Adipocyte (in vitro differentiated cells): ENCODE results near the gene DMD.

Experiments used
- DNase-seq: peaks from one replicate; pipeline ENCODE4 v3.0.0-alpha.2; 2015; ENCODE audit warnings: low read depth
- H3K27me3 ChIP-seq: replicated peaks from 2 replicates; pipeline ENCODE4 v1.7.0; 2013; ENCODE audit warnings: mild to moderate bottlenecking, low read length, moderate library complexity; ENCODE audit not compliant: control insufficient read depth, insufficient read depth
- H3K36me3 ChIP-seq: 2 replicates; pipeline ENCODE4 v1.7.0; 2013; ENCODE audit warnings: low read length, mild to moderate bottlenecking, moderate library complexity; ENCODE audit not compliant: control insufficient read depth, insufficient read depth, severe bottlenecking
- H3K4me1 ChIP-seq: 2 replicates; pipeline ENCODE4 v1.7.0; 2013; ENCODE audit warnings: mild to moderate bottlenecking, low read length, moderate library complexity; ENCODE audit not compliant: control insufficient read depth, insufficient read depth
- H3K4me3 ChIP-seq: 2 replicates; pipeline ENCODE4 v1.7.0; 2013; ENCODE audit warnings: mild to moderate bottlenecking, low read length, moderate library complexity
- H3K9ac ChIP-seq: 2 replicates; pipeline ENCODE4 v1.7.0; 2013; ENCODE audit warnings: mild to moderate bottlenecking, low read length, moderate library complexity
- H3K9me3 ChIP-seq: 2 replicates; pipeline ENCODE4 v1.7.0; 2013; ENCODE audit warnings: mild to moderate bottlenecking, low read length, moderate library complexity; ENCODE audit not compliant: control insufficient read depth

DMD gene

DNA sequence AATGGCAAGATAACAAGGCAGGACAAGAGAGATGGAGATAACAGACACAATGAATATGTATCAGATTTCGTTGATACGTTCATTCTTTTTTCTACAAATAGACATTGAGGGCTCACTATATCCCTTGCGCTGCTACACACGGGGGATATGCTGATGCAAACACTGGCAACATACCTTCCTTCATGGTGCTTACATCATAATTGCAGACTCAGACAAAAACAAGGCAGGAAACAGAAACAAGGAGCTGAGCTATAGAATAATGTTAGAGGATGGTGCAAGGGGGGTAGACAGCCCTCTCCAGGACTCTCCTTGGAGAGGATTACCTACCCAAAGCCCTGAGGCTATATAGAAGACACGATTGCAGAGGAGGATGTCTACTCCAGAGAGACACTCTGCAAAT is 1069.5 kb downstream of the DMD start:
- H3K36me3 ChIP-seq = no peaks in the 10 kb centered on the region
- H3K4me1 ChIP-seq = no peaks in the 10 kb centered on the region
- no peak overlapping the region for H3K9ac ChIP-seq
- H3K27me3 ChIP-seq = no peaks in the 10 kb centered on the region
- no peak for DNase-seq
- no peak overlapping the region for H3K4me3 ChIP-seq
- peaks cover 3% of the 10 kb centered on the region for H3K9me3 ChIP-seq

- Histone ChIP-seq H3K9me3 (peaks cover 3% of the 10 kb centered on the region), H3K4me3 (no peak overlapping the region), H3K27me3 (no peaks in the 10 kb centered on the region), H3K9ac (no peak overlapping the region), H3K36me3 (no peaks in the 10 kb centered on the region), H3K4me1 (no peaks in the 10 kb centered on the region)
- DNase-seq = no peak
These were observed 1071.9 kb downstream of the DMD start for GRCh38 chrX:32139476-32139875.

GRCh38 chrX:32137525-32137924 is 1073.8 kb downstream of the DMD start:
- no peak overlapping the region for H3K9ac ChIP-seq
- no peaks in the 10 kb centered on the region for H3K27me3 ChIP-seq
- no peaks in the 10 kb centered on the region for H3K36me3 ChIP-seq
- H3K9me3 ChIP-seq = peaks cover 3% of the 10 kb centered on the region
- peak; percentile 25 for DNase-seq
- no peaks in the 10 kb centered on the region for H3K4me1 ChIP-seq
- no peak overlapping the region for H3K4me3 ChIP-seq

- H3K4me1 ChIP-seq = no peaks in the 10 kb centered on the region
- H3K4me3 ChIP-seq = no peak overlapping the region
- DNase-seq = no peak
- H3K9me3 ChIP-seq = no peaks in the 10 kb centered on the region
- no peaks in the 10 kb centered on the region for H3K27me3 ChIP-seq
- no peak overlapping the region for H3K9ac ChIP-seq
- no peaks in the 10 kb centered on the region for H3K36me3 ChIP-seq
These were observed 1084.4 kb downstream of the DMD start for GRCh38 chrX:32126997-32127396.

GRCh38 chrX:32118832-32119231 is 1092.5 kb downstream of the DMD start:
- DNase-seq = no peak
- Histone ChIP-seq H3K36me3 (no peaks in the 10 kb centered on the region), H3K9ac (no peak overlapping the region), H3K27me3 (no peaks in the 10 kb centered on the region), H3K4me1 (no peaks in the 10 kb centered on the region), H3K9me3 (peaks cover 4% of the 10 kb centered on the region), H3K4me3 (no peak overlapping the region)

GRCh38 chrX:32116047-32116446 is 1095.3 kb downstream of the DMD start:
- H3K27me3 ChIP-seq = no peaks in the 10 kb centered on the region
- no peak for DNase-seq
- H3K9me3 ChIP-seq = peaks cover 4% of the 10 kb centered on the region
- H3K4me3 ChIP-seq = no peak overlapping the region
- H3K9ac ChIP-seq = no peak overlapping the region
- H3K4me1 ChIP-seq = no peaks in the 10 kb centered on the region
- H3K36me3 ChIP-seq = no peaks in the 10 kb centered on the region

GRCh38 chrX:32087663-32088062 is 1123.7 kb downstream of the DMD start:
- DNase-seq = no peak
- Histone ChIP-seq H3K4me1 (no peaks in the 10 kb centered on the region), H3K9ac (no peak overlapping the region), H3K9me3 (no peaks in the 10 kb centered on the region), H3K4me3 (no peak overlapping the region), H3K27me3 (no peaks in the 10 kb centered on the region), H3K36me3 (no peaks in the 10 kb centered on the region)

- Histone ChIP-seq H3K9me3 (no peaks in the 10 kb centered on the region), H3K9ac (no peak overlapping the region), H3K4me3 (no peak overlapping the region), H3K4me1 (no peaks in the 10 kb centered on the region), H3K27me3 (no peaks in the 10 kb centered on the region), H3K36me3 (no peaks in the 10 kb centered on the region)
- DNase-seq = no peak
These were observed 1126.6 kb downstream of the DMD start for GRCh38 chrX:32084757-32085156.

DNA sequence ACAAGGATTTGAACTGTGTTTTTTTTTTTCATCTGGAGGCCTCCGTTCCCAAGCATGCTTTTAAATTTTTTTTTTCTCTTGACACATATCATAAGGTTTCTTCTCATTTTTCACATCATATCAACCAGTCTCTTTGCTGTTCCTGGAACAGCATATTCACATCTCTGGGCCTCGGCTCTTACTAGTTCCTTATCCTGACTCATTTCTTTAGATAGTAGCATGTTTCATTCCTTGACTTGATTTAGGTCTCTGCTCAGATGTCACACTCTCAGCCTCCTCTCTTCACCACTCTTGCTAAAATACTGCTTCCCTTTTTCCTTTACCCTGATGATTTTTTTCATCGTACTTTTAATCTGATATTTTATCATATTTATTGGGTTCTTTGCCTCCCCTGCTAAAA is 1163.1 kb downstream of the DMD start:
- Histone ChIP-seq H3K36me3 (no peaks in the 10 kb centered on the region), H3K4me3 (no peak overlapping the region), H3K9me3 (no peaks in the 10 kb centered on the region)

GRCh38 chrX:32045149-32045548 is 1166.2 kb downstream of the DMD start:
- H3K27me3 ChIP-seq = peaks cover 6% of the 10 kb centered on the region
- H3K9me3 ChIP-seq = no peaks in the 10 kb centered on the region
- H3K4me1 ChIP-seq = no peaks in the 10 kb centered on the region
- H3K4me3 ChIP-seq = no peak overlapping the region
- no peak overlapping the region for H3K9ac ChIP-seq
- no peak for DNase-seq
- H3K36me3 ChIP-seq = no peaks in the 10 kb centered on the region

More for the DNA sequence above, 1163.1 kb downstream of the DMD start:
- Histone ChIP-seq H3K27me3 (no peaks in the 10 kb centered on the region), H3K4me1 (no peaks in the 10 kb centered on the region), H3K9ac (no peak overlapping the region)
- DNase-seq = no peak

DNA sequence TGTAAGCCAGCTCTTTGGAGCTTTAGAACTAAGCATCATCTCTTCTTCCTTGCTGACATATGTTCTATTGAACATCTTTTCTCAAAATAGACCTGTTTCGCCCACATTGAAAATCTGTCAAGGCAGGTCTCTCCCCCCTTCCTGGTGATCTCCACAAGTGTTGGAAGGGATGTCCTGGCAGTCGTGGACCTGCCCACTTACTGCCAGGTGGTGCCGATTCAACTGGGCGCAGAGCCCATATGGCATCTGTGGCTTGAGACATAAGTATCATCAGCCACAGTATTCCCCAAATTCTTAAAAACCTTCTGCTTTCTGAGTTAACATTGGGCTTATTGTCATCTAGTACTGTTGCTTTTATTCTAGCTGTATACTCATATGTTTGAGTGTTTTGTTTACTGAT is 1170.2 kb downstream of the DMD start:
- no peak for DNase-seq
- Histone ChIP-seq H3K36me3 (no peaks in the 10 kb centered on the region), H3K9me3 (no peaks in the 10 kb centered on the region), H3K4me1 (no peaks in the 10 kb centered on the region), H3K27me3 (peaks cover 6% of the 10 kb centered on the region), H3K4me3 (no peak overlapping the region), H3K9ac (no peak overlapping the region)

DNA sequence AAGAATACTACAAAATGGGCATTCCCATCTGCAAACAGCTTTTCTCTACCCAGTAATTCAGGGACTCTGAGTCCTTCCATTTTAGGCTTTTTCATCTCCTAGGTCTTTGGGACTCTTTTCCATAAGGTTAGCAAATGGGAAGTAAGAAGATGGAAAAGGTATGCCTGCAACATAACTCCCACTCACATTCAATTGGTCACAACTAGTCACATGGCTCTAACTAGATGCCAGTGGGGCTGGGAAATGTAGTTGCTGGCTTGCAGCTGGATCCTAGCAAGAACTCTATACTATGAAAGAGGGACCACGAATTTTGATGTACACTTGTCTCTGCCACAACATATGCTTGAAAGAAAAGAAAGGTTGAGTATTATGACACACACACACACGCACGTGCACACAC is 1184.6 kb downstream of the DMD start:
- H3K4me1 ChIP-seq = no peaks in the 10 kb centered on the region
- DNase-seq = no peak
- H3K9me3 ChIP-seq = peaks cover 3% of the 10 kb centered on the region
- no peak overlapping the region for H3K9ac ChIP-seq
- no peaks in the 10 kb centered on the region for H3K27me3 ChIP-seq
- H3K36me3 ChIP-seq = no peaks in the 10 kb centered on the region
- no peak overlapping the region for H3K4me3 ChIP-seq
